Vagina (tissue), 2 donors: ENCODE data around the gene IFT52.

Source experiments
- CTCF ChIP-seq, 3 experiments: fragments of 450-650 bp in 2 of 3; fragments of 200-600 bp in 1 of 3; sonication (generic) in 1 of 3; IDR thresholded peaks; one replicate each; pipeline ENCODE4 v1.5.1; 2017 to 2019; ENCODE audit warnings: antibody characterized with exemption in 3 of 3, mild to moderate bottlenecking in 2 of 3, moderate library complexity in 2 of 3
- POLR2AphosphoS5 ChIP-seq, 2 donors: sonication (generic); formaldehyde crosslinking; IDR thresholded peaks; one replicate each; pipeline ENCODE4 v1.9.0; 2017; ENCODE audit warnings: antibody characterized with exemption in 2 of 2, mild to moderate bottlenecking in 2 of 2, low read depth in 1 of 2; ENCODE audit not compliant: insufficient read depth in 1 of 2

GRCh38 chr20:43565758-43566104 lies 25.0 kb upstream of the IFT52 start:
- no peak for TF ChIP-seq CTCF (IDR thresholded peaks at IDR 0.05)
- no peak for TF ChIP-seq POLR2AphosphoS5 (IDR thresholded peaks at IDR 0.05; ENCODE audit: insufficient read depth in 1 of 2, low read depth in 1 of 2)
